Cardiac fibroblast (primary cell): ENCODE measurements around the gene XPO5.
A peak's percentile ranks its signal among the peaks of the same experiment; 100 is the strongest.

Source experiments
- DNase-seq, 2 donors: peaks; one replicate each; pipeline versions ENCODE4 v3.0.0 to v3.0.0-alpha.2; 2010; ENCODE audit warnings: low read depth in 2 of 2
- H3K4me3 ChIP-seq, 2 donors: replicated peaks in 1 of 2; 1 replicate in 1 of 2; 2 replicates in 1 of 2; pipeline ENCODE4 v1.5.1; 2011; ENCODE audit warnings: low read depth in 2 of 2, low read length in 2 of 2, mild to moderate bottlenecking in 2 of 2, moderate library complexity in 1 of 2
- TF ChIP-seq, protein P1 (sequence below): IDR thresholded peaks from one replicate; pipeline ENCODE4 v1.5.1; 2011; ENCODE audit warnings: low read depth, mild to moderate bottlenecking, low read length, inconsistent platforms

The XPO5 gene

GRCh38 chr6:43520097-43520496 lies 55.7 kb downstream of the XPO5 start:
- TF ChIP-seq, protein P1, sequence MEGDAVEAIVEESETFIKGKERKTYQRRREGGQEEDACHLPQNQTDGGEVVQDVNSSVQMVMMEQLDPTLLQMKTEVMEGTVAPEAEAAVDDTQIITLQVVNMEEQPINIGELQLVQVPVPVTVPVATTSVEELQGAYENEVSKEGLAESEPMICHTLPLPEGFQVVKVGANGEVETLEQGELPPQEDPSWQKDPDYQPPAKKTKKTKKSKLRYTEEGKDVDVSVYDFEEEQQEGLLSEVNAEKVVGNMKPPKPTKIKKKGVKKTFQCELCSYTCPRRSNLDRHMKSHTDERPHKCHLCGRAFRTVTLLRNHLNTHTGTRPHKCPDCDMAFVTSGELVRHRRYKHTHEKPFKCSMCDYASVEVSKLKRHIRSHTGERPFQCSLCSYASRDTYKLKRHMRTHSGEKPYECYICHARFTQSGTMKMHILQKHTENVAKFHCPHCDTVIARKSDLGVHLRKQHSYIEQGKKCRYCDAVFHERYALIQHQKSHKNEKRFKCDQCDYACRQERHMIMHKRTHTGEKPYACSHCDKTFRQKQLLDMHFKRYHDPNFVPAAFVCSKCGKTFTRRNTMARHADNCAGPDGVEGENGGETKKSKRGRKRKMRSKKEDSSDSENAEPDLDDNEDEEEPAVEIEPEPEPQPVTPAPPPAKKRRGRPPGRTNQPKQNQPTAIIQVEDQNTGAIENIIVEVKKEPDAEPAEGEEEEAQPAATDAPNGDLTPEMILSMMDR: no peak
- H3K4me3 ChIP-seq: no peak overlapping the region
- DNase-seq: no peak

GRCh38 chr6:43517505-43518357 lies 58.1 kb downstream of the XPO5 start:
- TF ChIP-seq, protein P1: no peak
- no peak for DNase-seq
- peak overlapping the region; percentile 79 to 93 for H3K4me3 ChIP-seq

GRCh38 chr6:43516697-43517504 lies 58.9 kb downstream of the XPO5 start, which contains the start of the genes POLR1C and YIPF3:
TSS of gene POLR1C (plus strand) at chr6:43517089. CDS start at chr6:43517110, 21 bp downstream.
TSS of gene YIPF3 (minus strand) at chr6:43516926. CDS start at chr6:43516807, 119 bp downstream.
- TF ChIP-seq, protein P1: no peak
- peak; percentile 99 for DNase-seq

GRCh38 chr6:43516367-43516696 lies 59.5 kb downstream of the XPO5 start:
- H3K4me3 ChIP-seq: peak overlapping the region; percentile 79 to 93
- TF ChIP-seq, protein P1: no peak
- no peak for DNase-seq

More at GRCh38 chr6:43516697-43517504, 58.9 kb downstream of the XPO5 start, which contains the start of the genes POLR1C and YIPF3:
- peak within 1 kb of the TSS; percentile 79 to 93 for H3K4me3 ChIP-seq

- TF ChIP-seq, protein P1: no peak
- peak overlapping the region; percentile 79 to 93 for H3K4me3 ChIP-seq
- no peak for DNase-seq
These were observed 60.0 kb downstream of the XPO5 start for GRCh38 chr6:43515808-43516207.

DNA sequence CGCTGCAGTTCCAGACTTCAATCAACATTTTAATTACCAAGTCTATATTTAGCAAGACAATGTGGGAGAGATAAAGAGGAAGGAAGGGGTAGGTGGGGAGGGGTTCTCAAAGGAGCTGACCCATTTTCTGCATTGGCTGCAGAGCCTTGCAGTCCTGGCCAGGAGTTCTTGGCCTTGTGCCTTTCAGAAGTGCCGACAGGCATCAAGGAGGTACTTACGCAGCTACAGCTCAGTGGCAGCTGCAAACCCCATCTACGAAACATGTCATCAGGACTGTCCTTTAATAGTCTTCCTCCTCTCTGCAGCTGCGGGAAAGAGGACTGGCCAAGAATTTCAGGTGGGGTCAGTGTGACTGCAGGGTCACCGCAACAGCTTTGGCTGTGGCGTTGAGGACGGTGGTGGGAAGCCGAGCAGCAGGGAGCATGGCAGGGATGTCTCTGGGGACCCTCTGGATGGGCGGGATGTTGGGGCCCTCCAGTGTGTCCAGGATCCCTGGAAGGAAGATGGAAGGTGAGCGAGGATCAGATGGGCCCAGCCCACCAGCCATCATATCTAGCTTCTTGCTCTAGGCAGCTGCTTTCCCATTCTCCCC lies 63.9 kb downstream of the XPO5 start:
- H3K4me3 ChIP-seq: no peak overlapping the region
- no peak for DNase-seq
- TF ChIP-seq, protein P1: no peak
